ENCODE data around the gene TMEM150A. TPM values are rescaled to one million over a fixed set of nuclear protein-coding genes. Genes with fewer than 3 reads are reported as not detected.

TMEM150A gene
- total RNA-seq, 1 donor from 2014 or later, result 18.1 TPM

- no peaks in the 10 kb centered on the region for H3K36me3 Mint-ChIP-seq (ENCODE audit: unreplicated experiment)
- H3K4me3 Mint-ChIP-seq (ENCODE audit: unreplicated experiment), result no peak overlapping the region
- H3K4me1 Mint-ChIP-seq (ENCODE audit: low read depth, unreplicated experiment), result peaks cover 2% of the 10 kb centered on the region
- H3K9me3 Mint-ChIP-seq (ENCODE audit: unreplicated experiment), result peaks cover 6% of the 10 kb centered on the region
- no peak for TF ChIP-seq CTCF (IDR thresholded peaks at IDR 0.05; ENCODE audit: partially characterized antibody, unreplicated experiment)
- no peak for DNase-seq
- peaks cover 4% of the 10 kb centered on the region for H3K27me3 Mint-ChIP-seq (ENCODE audit: unreplicated experiment)
- no peak overlapping the region for H3K27ac Mint-ChIP-seq (ENCODE audit: unreplicated experiment)
Observed at GRCh38 chr2:85589181-85589580, 13.3 kb downstream of the TMEM150A start.

- H3K4me1 Mint-ChIP-seq (ENCODE audit: low read depth, unreplicated experiment), result peaks cover 2% of the 10 kb centered on the region
Observed at GRCh38 chr2:85588645-85589044, 13.9 kb downstream of the TMEM150A start.

GRCh38 chr2:85588236-85588635 is 14.3 kb downstream of the TMEM150A start:
- H3K4me3 Mint-ChIP-seq (ENCODE audit: unreplicated experiment), result no peak overlapping the region
- no peak for TF ChIP-seq CTCF (IDR thresholded peaks at IDR 0.05; ENCODE audit: partially characterized antibody, unreplicated experiment)
- peaks cover 2% of the 10 kb centered on the region for H3K4me1 Mint-ChIP-seq (ENCODE audit: low read depth, unreplicated experiment)
- no peaks in the 10 kb centered on the region for H3K36me3 Mint-ChIP-seq (ENCODE audit: unreplicated experiment)
- H3K27me3 Mint-ChIP-seq (ENCODE audit: unreplicated experiment), result peaks cover 7% of the 10 kb centered on the region
- DNase-seq, result no peak
- no peak overlapping the region for H3K27ac Mint-ChIP-seq (ENCODE audit: unreplicated experiment)
- peaks cover 6% of the 10 kb centered on the region for H3K9me3 Mint-ChIP-seq (ENCODE audit: unreplicated experiment)

More at GRCh38 chr2:85588645-85589044, 13.9 kb downstream of the TMEM150A start:
- peaks cover 6% of the 10 kb centered on the region for H3K9me3 Mint-ChIP-seq (ENCODE audit: unreplicated experiment)
- H3K27ac Mint-ChIP-seq (ENCODE audit: unreplicated experiment), result no peak overlapping the region
- DNase-seq, result no peak
- peaks cover 4% of the 10 kb centered on the region for H3K27me3 Mint-ChIP-seq (ENCODE audit: unreplicated experiment)
- H3K4me3 Mint-ChIP-seq (ENCODE audit: unreplicated experiment), result peak overlapping the region; percentile 1
- no peaks in the 10 kb centered on the region for H3K36me3 Mint-ChIP-seq (ENCODE audit: unreplicated experiment)
- TF ChIP-seq CTCF (IDR thresholded peaks at IDR 0.05; ENCODE audit: partially characterized antibody, unreplicated experiment), result no peak

GRCh38 chr2:85585781-85586105 is 16.8 kb downstream of the TMEM150A start:
- no peak for TF ChIP-seq CTCF (IDR thresholded peaks at IDR 0.05; ENCODE audit: partially characterized antibody, unreplicated experiment)
- Mint-ChIP-seq H3K27me3 (ENCODE audit: unreplicated experiment) (peaks cover 8% of the 10 kb centered on the region), H3K27ac (ENCODE audit: unreplicated experiment) (no peak overlapping the region), H3K4me1 (ENCODE audit: low read depth, unreplicated experiment) (peaks cover 2% of the 10 kb centered on the region), H3K9me3 (ENCODE audit: unreplicated experiment) (peaks cover 6% of the 10 kb centered on the region), H3K36me3 (ENCODE audit: unreplicated experiment) (no peaks in the 10 kb centered on the region), H3K4me3 (ENCODE audit: unreplicated experiment) (peak overlapping the region; percentile 13)
- no peak for DNase-seq

GRCh38 chr2:85584857-85585780 is 17.4 kb downstream of the TMEM150A start:
- peaks cover 6% of the 10 kb centered on the region for H3K27me3 Mint-ChIP-seq (ENCODE audit: unreplicated experiment)
- peak overlapping the region; percentile 68 for H3K4me3 Mint-ChIP-seq (ENCODE audit: unreplicated experiment)
- no peak for DNase-seq
- peak overlapping the region; percentile 48 for H3K27ac Mint-ChIP-seq (ENCODE audit: unreplicated experiment)
- peaks cover under 1% of the 10 kb centered on the region for H3K4me1 Mint-ChIP-seq (ENCODE audit: low read depth, unreplicated experiment)
- no peak for TF ChIP-seq CTCF (IDR thresholded peaks at IDR 0.05; ENCODE audit: partially characterized antibody, unreplicated experiment)
- no peaks in the 10 kb centered on the region for H3K36me3 Mint-ChIP-seq (ENCODE audit: unreplicated experiment)
- peaks cover 6% of the 10 kb centered on the region for H3K9me3 Mint-ChIP-seq (ENCODE audit: unreplicated experiment)
